K562 (cell line): ENCODE data around the gene STIM1. TPM values are rescaled to one million over a fixed set of nuclear protein-coding genes. Genes with fewer than 3 reads are reported as not detected.
A peak's percentile ranks its signal among the peaks of the same experiment; 100 is the strongest.

ENCODE experiments used
- ATAC-seq: fragments of 200-7000 bp; cut with Tn5 transposase; 3 replicates; pipeline ENCODE4 v1.9.1; 2020; ENCODE audit warnings: moderate library complexity
- BruUV-seq: library from RNA; stranded (reverse); fragments of 400-500 nt; replicated peaks from 2 replicates; lab custom pipeline; 2021; lab: Mats Ljungman, UMichigan
- CTCF ChIA-PET: fragments of 300-600 bp; formaldehyde crosslinking; extraction: SDS; loops from one replicate; lab custom pipeline; 2021; ENCODE audit warnings: low intra/inter-chr PET ratio; lab: Yijun Ruan, JAX
- POLR2A ChIA-PET: fragments of 300-600, 350-650 bp; sonication (Branson Sonifier 250); formaldehyde crosslinking; extraction: SDS; loops from one replicate; lab custom pipeline; 2021; ENCODE audit warnings: antibody characterized with exemption, inconsistent platforms; lab: Yijun Ruan, JAX
- DNase-seq, 4 experiments: peaks; one replicate each; pipeline versions ENCODE4 v3.0.0 to v3.0.0-alpha.2; 2011 to 2018; ENCODE audit warnings: low spot score in 3 of 4, mixed read lengths in 3 of 4; ENCODE audit errors: extremely low read depth in 1 of 4
- FAIRE-seq: peaks from 2 replicates; lab custom pipeline; 2011; peaks lifted over from hg19 to GRCh38; lab: Jason Lieb, UNC
- H2AFZ ChIP-seq: 2 replicates; pipeline ENCODE4 v1.6.0; 2011; ENCODE audit warnings: low read depth, low read length, control low read depth, inconsistent platforms
- H3K27ac ChIP-seq: fragments of 200-600 bp; 3 replicates; pipeline ENCODE4 v1.8.0; 2011; ENCODE audit warnings: low read depth, mild to moderate bottlenecking, control low read depth, inconsistent platforms, low read length, moderate library complexity, mixed read lengths; ENCODE audit errors: extremely low read depth
- H3K27me3 ChIP-seq, 2 experiments: fragments of 300-600 bp in 1 of 2; 2 replicates in 1 of 2; 3 replicates in 1 of 2; pipeline versions ENCODE4 v1.6.0 to v1.8.0; 2011; ENCODE audit warnings: inconsistent platforms in 2 of 2, low read length in 2 of 2, mild to moderate bottlenecking in 1 of 2, mixed read lengths in 1 of 2, moderate library complexity in 1 of 2; ENCODE audit not compliant: control insufficient read depth in 2 of 2, insufficient read depth in 2 of 2
- H3K36me3 ChIP-seq: fragments of 300-600 bp; 3 replicates; pipeline ENCODE4 v1.8.0; 2011; ENCODE audit warnings: mild to moderate bottlenecking, low read length, inconsistent platforms; ENCODE audit not compliant: control insufficient read depth, insufficient read depth
- H3K4me1 ChIP-seq, 2 experiments: fragments of 200-600 bp in 1 of 2; replicated peaks in 1 of 2; 2 replicates in 1 of 2; 3 replicates in 1 of 2; pipeline versions ENCODE4 v1.5.1 to v1.8.0; 2011; ENCODE audit warnings: inconsistent platforms in 2 of 2, low read length in 2 of 2, mild to moderate bottlenecking in 1 of 2, mixed read lengths in 1 of 2, moderate library complexity in 1 of 2; ENCODE audit not compliant: control insufficient read depth in 2 of 2, insufficient read depth in 2 of 2
- H3K4me2 ChIP-seq: 2 replicates; pipeline ENCODE4 v1.6.1; 2011; ENCODE audit warnings: low read length, control low read depth, inconsistent platforms, mixed read lengths; ENCODE audit not compliant: insufficient read depth
- H3K4me3 ChIP-seq: fragments of 200-600 bp; sonication (generic), shearing (Covaris generic); 2 replicates; pipeline ENCODE4 v1.5.1; 2016; ENCODE audit warnings: control low read depth, inconsistent platforms
- H3K79me2 ChIP-seq: fragments of 200-600 bp; 3 replicates; pipeline ENCODE4 v1.8.0; 2011; ENCODE audit warnings: low read length, inconsistent platforms; ENCODE audit not compliant: control insufficient read depth, insufficient read depth
- H3K9ac ChIP-seq, 2 experiments: 2 replicates each; pipeline versions ENCODE4 v1.6.0 to v1.6.1; 2011; ENCODE audit warnings: low read depth in 2 of 2, low read length in 2 of 2, control low read depth in 1 of 2, inconsistent platforms in 1 of 2, mild to moderate bottlenecking in 1 of 2, mixed read lengths in 1 of 2; ENCODE audit not compliant: insufficient read depth in 1 of 2
- H3K9me1 ChIP-seq: one replicate; pipeline ENCODE4 v1.6.0; 2011; ENCODE audit warnings: inconsistent platforms, mild to moderate bottlenecking, low read length, moderate library complexity; ENCODE audit not compliant: control insufficient read depth, insufficient read depth
- H3K9me3 ChIP-seq: replicated peaks from 2 replicates; pipeline ENCODE4 v1.5.1; 2011; ENCODE audit warnings: low read depth, low read length, inconsistent platforms; ENCODE audit not compliant: control insufficient read depth, insufficient read depth
- H4K20me1 ChIP-seq: replicated peaks from 2 replicates; pipeline ENCODE4 v1.6.1; 2011; ENCODE audit warnings: low read length, inconsistent platforms, mixed read lengths; ENCODE audit not compliant: control insufficient read depth, insufficient read depth
- BCL6 ChIP-seq: fragments of 250-450 bp; sonication (Bioruptor Pico); IDR thresholded peaks from 2 replicates; pipeline ENCODE4 v1.4.0; 2020
- BCOR ChIP-seq: fragments of 450-650 bp; IDR thresholded peaks from 2 replicates; pipeline ENCODE4 v1.6.1; 2016
- CBX3 ChIP-seq, 2 experiments: IDR thresholded peaks; 1 replicate in 1 of 2; 2 replicates in 1 of 2; pipeline ENCODE4 v1.6.1; 2012; ENCODE audit warnings: inconsistent platforms in 2 of 2, low read length in 2 of 2, borderline replicate concordance in 1 of 2, control low read depth in 1 of 2
- ETV6 ChIP-seq, 3 experiments: fragments of 150-350 bp in 1 of 3; sonication (generic) in 1 of 3; formaldehyde crosslinking in 1 of 3; IDR thresholded peaks; 2 replicates each; pipeline versions ENCODE4 v1.6.1 to v1.8.0; 2014 to 2022; ENCODE audit warnings: borderline replicate concordance in 2 of 3, low read depth in 2 of 3, antibody characterized with exemption in 1 of 3, low read length in 1 of 3, mild to moderate bottlenecking in 1 of 3, missing genetic modification reagents in 1 of 3
- KAT7 ChIP-seq: sonication (generic); formaldehyde crosslinking; IDR thresholded peaks from 2 replicates; pipeline ENCODE4 v1.8.0; 2022; ENCODE audit warnings: missing genetic modification reagents, mild to moderate bottlenecking, borderline replicate concordance
- KDM1A ChIP-seq, 2 experiments: fragments of 450-650 bp; IDR thresholded peaks; 2 replicates each; pipeline ENCODE4 v1.6.1; 2016; ENCODE audit warnings: mild to moderate bottlenecking in 2 of 2
- POU5F1 ChIP-seq: fragments of 150-350 bp; IDR thresholded peaks from 2 replicates; pipeline ENCODE4 v1.6.1; 2014; ENCODE audit warnings: borderline replicate concordance, low read length, low read depth, mild to moderate bottlenecking; ENCODE audit not compliant: partially characterized antibody
- RBM25 ChIP-seq: fragments of 200-400 bp; formaldehyde crosslinking; IDR thresholded peaks from 2 replicates; pipeline ENCODE4 v1.6.1; 2018; ENCODE audit warnings: low read length, low read depth, moderate library complexity; ENCODE audit not compliant: severe bottlenecking
- SMC3 ChIP-seq: conservative IDR thresholded peaks from 2 replicates; pipeline ENCODE4 v1.6.1; 2011; ENCODE audit warnings: low read depth, low read length, improper control_type of control experiment; ENCODE audit not compliant: insufficient read depth
- SREBF2 ChIP-seq: sonication (generic); formaldehyde crosslinking; IDR thresholded peaks from 2 replicates; pipeline ENCODE4 v1.4.0; 2020; ENCODE audit warnings: mild to moderate bottlenecking, missing genetic modification reagents
- TAF1 ChIP-seq: IDR thresholded peaks from 2 replicates; pipeline ENCODE4 v1.6.1; 2011; ENCODE audit warnings: mild to moderate bottlenecking, low read length, moderate library complexity; ENCODE audit not compliant: insufficient read depth, control insufficient read depth, severe bottlenecking; ENCODE audit errors: extremely low read depth
- ZKSCAN8 ChIP-seq: fragments of 200-800 bp; sonication (Bioruptor generic); IDR thresholded peaks from 2 replicates; pipeline ENCODE4 v1.6.1; 2016; ENCODE audit warnings: missing genetic modification characterization, missing compliant biosample characterization
- ZNF143 ChIP-seq: sonication (generic); formaldehyde crosslinking; IDR thresholded peaks from 2 replicates; pipeline ENCODE4 v1.9.0; 2022; ENCODE audit warnings: mild to moderate bottlenecking, missing genetic modification reagents
- ZNF316 ChIP-seq: fragments of 450-650 bp; IDR thresholded peaks from 2 replicates; pipeline ENCODE4 v1.6.1; 2016
- ZNF583 ChIP-seq: fragments of 250-450 bp; sonication (Bioruptor Pico); IDR thresholded peaks from 2 replicates; pipeline ENCODE4 v1.4.0; 2020
- ZNF77 ChIP-seq: fragments of 250-450 bp; sonication (Bioruptor Pico); IDR thresholded peaks from 2 replicates; pipeline ENCODE4 v1.5.0; 2020
- WGBS: fragments of 100-300 bp; shearing (Covaris generic); methylation state at CpG from one replicate; pipeline ENCODE4 v1.1.6; 2016; ENCODE audit warnings: low coverage, mixed read lengths; ENCODE audit not compliant: insufficient coverage; ENCODE audit errors: missing lambda C conversion rate; 5-methylcytosine and 5-hydroxymethylcytosine counted together
- in situ Hi-C: fragments of 300-500 bp; cut with MboI; formaldehyde crosslinking; loops from 4 replicates; pipeline ENCODE4 v1.15.0; 2018; ENCODE audit warnings: inconsistent platforms, mixed read lengths
- intact Hi-C: fragments of 100-400 bp; cut with micrococcal nuclease; formaldehyde crosslinking; loops from 2 replicates; pipeline ENCODE4 v1.14.2; 2022
- polyA plus RNA-seq, 8 experiments: library from polyadenylated mRNA; depleted of rRNA in 4 of 8; stranded (reverse) in 5 of 8; unstranded in 3 of 8; fragments of >200 nt; fragmentation: Nextera tagmentation in 2 of 8; fragmentation: Illumina TruSeq in 1 of 8; extraction: Ambion mirVana in 2 of 8; extraction: Trizol in 1 of 8; gene quantifications; 2 replicates each; pipeline versions ENCODE4 v1.2.1 to v1.2.3, GENCODE V29; 2011 to 2014; ENCODE audit warnings: inconsistent platforms in 1 of 8, missing spikeins in 1 of 8
- total RNA-seq, 7 experiments: library from RNA; depleted of rRNA in 6 of 7; stranded (reverse); fragments of >200 nt in 6 of 7; fragmentation: Illumina TruSeq in 2 of 7; extraction: Trizol in 2 of 7; gene quantifications; 2 replicates each; pipeline versions ENCODE4 v1.2.1 to v1.2.3, GENCODE V29; 2011 to 2021; ENCODE audit warnings: low replicate concordance in 1 of 7
- TF ChIP-seq, protein P1 (sequence below): IDR thresholded peaks from 2 replicates; pipeline ENCODE4 v1.6.1; 2014; ENCODE audit warnings: antibody characterized with exemption
- TF ChIP-seq, protein P2 (sequence below), 2 experiments: fragments of 450-650 bp in 1 of 2; sonication (generic) in 1 of 2; formaldehyde crosslinking in 1 of 2; IDR thresholded peaks in 1 of 2; conservative IDR thresholded peaks in 1 of 2; 2 replicates each; pipeline versions ENCODE4 v1.6.1 to v1.8.1; 2016 to 2023; ENCODE audit warnings: mild to moderate bottlenecking in 2 of 2, moderate library complexity in 2 of 2, inconsistent platforms in 1 of 2, missing genetic modification reagents in 1 of 2
- TF ChIP-seq, protein P3 (sequence below): fragments of 450-650 bp; IDR thresholded peaks from 2 replicates; pipeline ENCODE4 v1.6.1; 2016; ENCODE audit warnings: borderline replicate concordance

The STIM1 gene
- total and polyA plus RNA-seq, 9 of the 15 experiments (the other 6 are each of a cell fraction or from before 2014, with no cell fraction given) = 7.7 to 50.5 (median 22.5) TPM

DNA sequence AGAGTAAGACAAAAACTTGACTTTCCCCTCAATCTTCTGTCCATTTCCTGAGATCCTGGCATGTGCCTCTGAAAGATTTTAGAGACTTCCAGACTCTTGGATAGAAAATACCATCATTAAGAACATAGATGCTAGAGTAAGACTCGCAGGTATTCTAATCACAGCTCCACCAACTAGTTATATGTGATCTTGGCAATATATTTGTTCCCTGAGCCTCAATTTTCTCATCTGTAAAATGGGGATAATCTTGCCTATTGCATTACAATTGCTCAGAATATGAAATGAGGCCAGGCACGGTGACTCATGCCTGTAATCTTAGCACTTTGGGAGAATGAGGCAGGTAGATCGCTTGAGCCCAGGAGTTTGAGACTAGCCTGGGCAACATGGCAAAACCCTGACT, 25.4 kb upstream of the STIM1 start:
- DNase-seq (no peak), ATAC-seq (no peak), FAIRE-seq (no peak)
- Histone ChIP-seq H3K27me3 (no peaks in the 10 kb centered on the region), H3K27ac (no peak overlapping the region), H3K9me3 (no peaks in the 10 kb centered on the region), H4K20me1 (no peaks in the 10 kb centered on the region), H3K4me3 (no peak overlapping the region), H3K36me3 (peaks cover 90% of the 10 kb centered on the region), H2AFZ (no peak overlapping the region), H3K9ac (no peak overlapping the region), H3K9me1 (peaks cover 3% of the 10 kb centered on the region), H3K79me2 (peaks cover 90% of the 10 kb centered on the region), H3K4me2 (no peak overlapping the region), H3K4me1 (peaks cover 50 to 60% of the 10 kb centered on the region in 2 experiments)
- 86% methylated on average over 3 of the region's 3 CpGs for WGBS
- no TSS peak for BruUV-seq
- in situ Hi-C loops = no loop called here
- ChIA-PET CTCF (no interaction called here), POLR2A (interaction anchor here (0.6 kb wide), 1 partner anchor 154 kb away, joined by 3 read pairs; no protein-coding TSS in a partner anchor)
- intact Hi-C loops = no loop called here
- TF ChIP-seq CBX3 (IDR thresholded peaks at IDR 0.05; ENCODE audit: borderline replicate concordance in 1 of 2, low read length in 2 of 2) (peak in 1 of 2 experiments; percentile 46; a peak in 1 of 3 replicates), SREBF2 (CRISPR knock-in tag) (no peak), KAT7 (no peak), ZNF316 (0 out of 2 replicates have a peak, but pooled peaks have one; percentile 14), SMC3 (no peak), ZNF143 (CRISPR knock-in tag) (no peak), POU5F1 (no peak), BCOR (peak; percentile 87), ETV6 (IDR thresholded peaks at IDR 0.05; ENCODE audit: borderline replicate concordance in 1 of 2, low read depth in 2 of 2, low read length in 1 of 2) (no peak), ETV6 (CRISPR knock-in tag; IDR thresholded peaks at IDR 0.05; ENCODE audit: borderline replicate concordance) (no peak), TAF1 (no peak), ZNF583 (no peak), ZNF77 (CRISPR knock-in tag) (no peak), ZKSCAN8 (no peak), RBM25 (peak; percentile 79), BCL6 (CRISPR knock-in tag) (no peak), KDM1A (IDR thresholded peaks at IDR 0.05) (peak; percentile 13 to 82; a peak in 3 of 4 replicates)
- TF ChIP-seq, protein P1, sequence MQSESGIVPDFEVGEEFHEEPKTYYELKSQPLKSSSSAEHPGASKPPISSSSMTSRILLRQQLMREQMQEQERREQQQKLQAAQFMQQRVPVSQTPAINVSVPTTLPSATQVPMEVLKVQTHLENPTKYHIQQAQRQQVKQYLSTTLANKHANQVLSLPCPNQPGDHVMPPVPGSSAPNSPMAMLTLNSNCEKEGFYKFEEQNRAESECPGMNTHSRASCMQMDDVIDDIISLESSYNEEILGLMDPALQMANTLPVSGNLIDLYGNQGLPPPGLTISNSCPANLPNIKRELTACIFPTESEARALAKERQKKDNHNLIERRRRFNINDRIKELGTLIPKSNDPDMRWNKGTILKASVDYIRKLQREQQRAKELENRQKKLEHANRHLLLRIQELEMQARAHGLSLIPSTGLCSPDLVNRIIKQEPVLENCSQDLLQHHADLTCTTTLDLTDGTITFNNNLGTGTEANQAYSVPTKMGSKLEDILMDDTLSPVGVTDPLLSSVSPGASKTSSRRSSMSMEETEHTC = no peak
- TF ChIP-seq, protein P2, sequence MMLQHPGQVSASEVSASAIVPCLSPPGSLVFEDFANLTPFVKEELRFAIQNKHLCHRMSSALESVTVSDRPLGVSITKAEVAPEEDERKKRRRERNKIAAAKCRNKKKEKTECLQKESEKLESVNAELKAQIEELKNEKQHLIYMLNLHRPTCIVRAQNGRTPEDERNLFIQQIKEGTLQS (IDR thresholded peaks at IDR 0.05) = 0 out of 2 replicates have a peak, but pooled peaks have one; percentile 26
- TF ChIP-seq, protein P2 (CRISPR knock-in tag; conservative IDR thresholded peaks at IDR 0.05) = no peak
- TF ChIP-seq, protein P3, sequence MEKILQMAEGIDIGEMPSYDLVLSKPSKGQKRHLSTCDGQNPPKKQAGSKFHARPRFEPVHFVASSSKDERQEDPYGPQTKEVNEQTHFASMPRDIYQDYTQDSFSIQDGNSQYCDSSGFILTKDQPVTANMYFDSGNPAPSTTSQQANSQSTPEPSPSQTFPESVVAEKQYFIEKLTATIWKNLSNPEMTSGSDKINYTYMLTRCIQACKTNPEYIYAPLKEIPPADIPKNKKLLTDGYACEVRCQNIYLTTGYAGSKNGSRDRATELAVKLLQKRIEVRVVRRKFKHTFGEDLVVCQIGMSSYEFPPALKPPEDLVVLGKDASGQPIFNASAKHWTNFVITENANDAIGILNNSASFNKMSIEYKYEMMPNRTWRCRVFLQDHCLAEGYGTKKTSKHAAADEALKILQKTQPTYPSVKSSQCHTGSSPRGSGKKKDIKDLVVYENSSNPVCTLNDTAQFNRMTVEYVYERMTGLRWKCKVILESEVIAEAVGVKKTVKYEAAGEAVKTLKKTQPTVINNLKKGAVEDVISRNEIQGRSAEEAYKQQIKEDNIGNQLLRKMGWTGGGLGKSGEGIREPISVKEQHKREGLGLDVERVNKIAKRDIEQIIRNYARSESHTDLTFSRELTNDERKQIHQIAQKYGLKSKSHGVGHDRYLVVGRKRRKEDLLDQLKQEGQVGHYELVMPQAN = no peak
